Esophagus muscularis mucosa (tissue), 3 donors: ENCODE results near the gene CPEB4.

Experiments
- POLR2A ChIP-seq: fragments of 450-650 bp; IDR thresholded peaks from one replicate; pipeline ENCODE4 v1.6.1; 2017; ENCODE audit warnings: antibody characterized with exemption, moderate library complexity, mild to moderate bottlenecking, low read depth
- POLR2AphosphoS5 ChIP-seq, 2 donors: sonication (generic); formaldehyde crosslinking; IDR thresholded peaks; one replicate each; pipeline ENCODE4 v1.6.1; 2017; ENCODE audit warnings: antibody characterized with exemption in 2 of 2
- TF ChIP-seq, protein P1 (sequence below), 3 experiments: fragments of 200-600 bp in 2 of 3; fragments of 450-650 bp in 1 of 3; sonication (generic) in 2 of 3; IDR thresholded peaks; one replicate each; pipeline ENCODE4 v1.5.1; 2017 to 2019; ENCODE audit warnings: antibody characterized with exemption in 3 of 3, mild to moderate bottlenecking in 2 of 3, moderate library complexity in 1 of 3

DNA sequence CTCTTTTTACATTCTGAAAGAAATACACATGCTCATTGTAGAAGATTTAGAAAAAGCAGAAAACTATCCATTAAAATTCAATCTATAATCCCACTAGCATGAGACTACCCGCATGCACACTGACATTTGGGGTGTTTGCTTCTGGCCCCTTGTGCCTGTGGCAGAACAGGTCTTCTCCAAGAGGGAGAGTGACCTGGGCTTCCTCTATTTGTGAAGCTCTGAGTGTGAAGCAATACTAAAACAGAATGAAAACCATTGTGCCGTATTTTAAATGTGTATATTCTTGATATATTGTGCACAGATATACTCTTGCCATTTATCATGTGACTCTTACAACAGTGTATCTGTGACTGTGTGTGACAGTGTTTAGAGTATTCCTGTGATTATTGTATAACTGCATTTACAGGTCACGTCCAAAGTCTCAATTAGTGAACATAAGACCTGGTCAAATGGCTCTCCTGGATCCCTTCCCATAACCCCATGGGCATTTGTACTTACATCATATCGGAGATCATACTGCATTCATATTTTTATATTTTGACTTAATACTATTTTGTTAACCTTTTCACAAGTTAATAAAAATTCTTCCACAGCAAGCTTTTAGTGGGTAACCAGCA, 14.7 kb upstream of the CPEB4 start:
- no peak for TF ChIP-seq POLR2A
- TF ChIP-seq POLR2AphosphoS5 (IDR thresholded peaks at IDR 0.05), result no peak
- TF ChIP-seq, protein P1, sequence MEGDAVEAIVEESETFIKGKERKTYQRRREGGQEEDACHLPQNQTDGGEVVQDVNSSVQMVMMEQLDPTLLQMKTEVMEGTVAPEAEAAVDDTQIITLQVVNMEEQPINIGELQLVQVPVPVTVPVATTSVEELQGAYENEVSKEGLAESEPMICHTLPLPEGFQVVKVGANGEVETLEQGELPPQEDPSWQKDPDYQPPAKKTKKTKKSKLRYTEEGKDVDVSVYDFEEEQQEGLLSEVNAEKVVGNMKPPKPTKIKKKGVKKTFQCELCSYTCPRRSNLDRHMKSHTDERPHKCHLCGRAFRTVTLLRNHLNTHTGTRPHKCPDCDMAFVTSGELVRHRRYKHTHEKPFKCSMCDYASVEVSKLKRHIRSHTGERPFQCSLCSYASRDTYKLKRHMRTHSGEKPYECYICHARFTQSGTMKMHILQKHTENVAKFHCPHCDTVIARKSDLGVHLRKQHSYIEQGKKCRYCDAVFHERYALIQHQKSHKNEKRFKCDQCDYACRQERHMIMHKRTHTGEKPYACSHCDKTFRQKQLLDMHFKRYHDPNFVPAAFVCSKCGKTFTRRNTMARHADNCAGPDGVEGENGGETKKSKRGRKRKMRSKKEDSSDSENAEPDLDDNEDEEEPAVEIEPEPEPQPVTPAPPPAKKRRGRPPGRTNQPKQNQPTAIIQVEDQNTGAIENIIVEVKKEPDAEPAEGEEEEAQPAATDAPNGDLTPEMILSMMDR (IDR thresholded peaks at IDR 0.05), result no peak
